Measurements from ENCODE around the gene FLT3LG. TPM values are rescaled to one million over a fixed set of nuclear protein-coding genes. Genes with fewer than 3 reads are reported as not detected.

FLT3LG gene
- total and polyA plus RNA-seq, 2 of the 8 experiments (the other 6 are each of a cell fraction or from before 2014, with no cell fraction given) = 1.6 to 3.2 TPM

GRCh38 chr19:49488046-49488862 lies 14.2 kb downstream of the FLT3LG start:
- CTCF ChIA-PET (ENCODE audit: partially characterized antibody) = interaction anchor here (1.0 to 3.0 kb wide), 2 partner anchors 10 to 14 kb away, joined by 3 to 9 read pairs; no protein-coding TSS in a partner anchor
- peak in 1 of 2 experiments; percentile 37; a peak in 1 of 4 replicates for TF ChIP-seq HDAC2 (IDR thresholded peaks at IDR 0.05; ENCODE audit: borderline replicate concordance in 1 of 2, low read depth in 2 of 2, low read length in 2 of 2)
- no peak for TF ChIP-seq BACH1 (IDR thresholded peaks at IDR 0.05; ENCODE audit: low read length)
- TF ChIP-seq SP1 (IDR thresholded peaks at IDR 0.05; ENCODE audit: low read depth, low read length) = 0 out of 2 replicates have a peak, but pooled peaks have one; percentile 7
- peak; percentile 63 for TF ChIP-seq NANOG (IDR thresholded peaks at IDR 0.05; ENCODE audit: insufficient read depth, low read depth, low read length, poor library complexity, severe bottlenecking)
- peak; percentile 77; the same call in 1 of the 2 replicates for TF ChIP-seq POLR2AphosphoS5 (IDR thresholded peaks at IDR 0.05; ENCODE audit: low read depth, low read length)
- peak overlapping the region; percentile 99 for H2BK5ac ChIP-seq (ENCODE audit: low read depth, low read length)
- peaks cover 0 to 8% (median 2%) of the 10 kb centered on the region in 4 experiments; a peak in 3 of 7 replicates for H3K4me1 ChIP-seq (replicated peaks in 1 of 4; ENCODE audit: control insufficient read depth in 3 of 4, insufficient read depth in 4 of 4, low read length in 3 of 4)
- FAIRE-seq = no peak
- H2AFZ ChIP-seq (ENCODE audit: low read length) = no peak overlapping the region
- peaks cover 12% of the 10 kb centered on the region for H3K23me2 ChIP-seq (ENCODE audit: low read depth, low read length)
- WGBS, 2 experiments (ENCODE audit: extremely low coverage in 1 of 2, insufficient coverage in 1 of 2, insufficient read length in 1 of 2, insufficient replicate concordance in 2 of 2, low coverage in 1 of 2, low lambda C conversion rate in 2 of 2, missing lambda C conversion rate in 1 of 2) = 1% methylated on average over 26 of the region's 26 CpGs; no CpG with 5 or more reads in 1 of the 2 experiments
- peak overlapping the region; percentile 1 for H3K4ac ChIP-seq (replicated peaks; ENCODE audit: insufficient read length, low read depth, low read length)
- H3K14ac ChIP-seq (ENCODE audit: insufficient read length) = no peak overlapping the region
- H4K91ac ChIP-seq (replicated peaks; ENCODE audit: insufficient read length, low read length) = no peak overlapping the region
- H3K79me2 ChIP-seq (ENCODE audit: control insufficient read depth in 1 of 2, insufficient read depth in 2 of 2, low read length in 2 of 2) = peaks cover 20 to 31% of the 10 kb centered on the region in 2 experiments
- no peaks in the 10 kb centered on the region for H3K9me3 ChIP-seq (ENCODE audit: insufficient read depth in 2 of 2, low read depth in 1 of 2, low read length in 1 of 2)
- peak overlapping the region; percentile 9; the same call in 1 of the 2 replicates for H2BK12ac ChIP-seq (ENCODE audit: low read depth, low read length)
- peak overlapping the region; percentile 99 to 100 (median 100) for H3K9ac ChIP-seq (replicated peaks in 1 of 4; ENCODE audit: extremely low read depth in 1 of 4, low read depth in 3 of 4, low read length in 3 of 4)
- POLR2A ChIA-PET (ENCODE audit: partially characterized antibody) = interaction anchor here (0.6 to 10.8 kb wide), 46 partner anchors 7 to 837 kb away, joined by 3 to 138 read pairs (median 4); partner anchors contain the start of genes ALDH16A1, FCGRT, NOSIP and PIH1D1
- peak overlapping the region; percentile 96 to 100 (median 100) for H3K4me3 ChIP-seq (ENCODE audit: extremely low read depth in 1 of 4, insufficient read depth in 2 of 4, low read depth in 3 of 4, low read length in 4 of 4)
- H2BK15ac ChIP-seq (ENCODE audit: low read length) = no peak overlapping the region
- H4K8ac ChIP-seq (ENCODE audit: extremely low read depth, insufficient read depth, low read length) = peak overlapping the region; percentile 90; the same call in 1 of the 2 replicates
- H4K5ac ChIP-seq (ENCODE audit: insufficient read length, low read depth, low read length) = peak overlapping the region; percentile 61
- H3K36me3 ChIP-seq (ENCODE audit: control insufficient read depth in 2 of 4, insufficient read depth in 4 of 4, low read length in 3 of 4) = peaks cover 26 to 49% (median 36%) of the 10 kb centered on the region in 4 experiments
- peaks cover 2% of the 10 kb centered on the region; the same call in 1 of the 2 replicates for H3K79me1 ChIP-seq (ENCODE audit: low read depth, low read length)
- H2AK5ac ChIP-seq (ENCODE audit: low read depth, low read length) = peak overlapping the region; percentile 97; the same call in 1 of the 2 replicates
- H3K27ac ChIP-seq (ENCODE audit: low read depth, low read length) = peak overlapping the region; percentile 98
- no peak overlapping the region for H2BK20ac ChIP-seq (ENCODE audit: low read length)
- H3K4me2 ChIP-seq (ENCODE audit: insufficient read depth in 1 of 2, low read depth in 2 of 2, low read length in 2 of 2) = peak overlapping the region; percentile 85 to 98
- H3K18ac ChIP-seq (ENCODE audit: extremely low read depth, low read length) = peak overlapping the region; percentile 98
- H4K20me1 ChIP-seq (replicated peaks in 1 of 2; ENCODE audit: control insufficient read depth in 1 of 2, insufficient read depth in 2 of 2, low read length in 2 of 2) = peaks cover 15 to 20% of the 10 kb centered on the region in 2 experiments
- no peak overlapping the region for H2BK120ac ChIP-seq (replicated peaks; ENCODE audit: low read depth, low read length)
- H3K27me3 ChIP-seq (replicated peaks in 1 of 4; ENCODE audit: control insufficient read depth in 3 of 4, extremely low read depth in 1 of 4, insufficient read depth in 3 of 4, low read length in 3 of 4) = no peaks in the 10 kb centered on the region
- peak overlapping the region; percentile 18 for H3K23ac ChIP-seq (ENCODE audit: insufficient read length)
- peak overlapping the region; percentile 96 for H3K56ac ChIP-seq (replicated peaks; ENCODE audit: insufficient read length, low read depth, low read length)
- DNase-seq (ENCODE audit: low read depth in 1 of 2, low spot score in 2 of 2) = no peak

All from H1 (cell line).